Osteoblast (primary cell): ENCODE results near the gene LAMTOR4. TPM values are rescaled to one million over a fixed set of nuclear protein-coding genes. Genes with fewer than 3 reads are reported as not detected.
A peak's percentile ranks its signal among the peaks of the same experiment; 100 is the strongest.

ENCODE experiments used
- DNase-seq: peaks from one replicate; pipeline ENCODE4 v3.0.0; 2011; ENCODE audit warnings: low spot score, mixed read lengths; ENCODE audit not compliant: insufficient read length; ENCODE audit errors: missing footprints
- H2AFZ ChIP-seq: 2 replicates; pipeline ENCODE4 v1.6.0; 2011; ENCODE audit warnings: mild to moderate bottlenecking, low read length
- H3K27ac ChIP-seq: 2 replicates; pipeline ENCODE4 v1.5.1; 2011; ENCODE audit warnings: mild to moderate bottlenecking, low read depth, low read length, moderate library complexity
- H3K27me3 ChIP-seq: 2 replicates; pipeline ENCODE4 v1.6.0; 2012; ENCODE audit warnings: mild to moderate bottlenecking, control low read depth, inconsistent platforms, low read length, moderate library complexity; ENCODE audit not compliant: insufficient read depth
- H3K36me3 ChIP-seq: 2 replicates; pipeline ENCODE4 v1.5.1; 2011; ENCODE audit warnings: mild to moderate bottlenecking, low read length, control low read depth, moderate library complexity; ENCODE audit not compliant: insufficient read depth
- H3K4me1 ChIP-seq: 2 replicates; pipeline ENCODE4 v1.5.1; 2011; ENCODE audit warnings: mild to moderate bottlenecking, low read length, control low read depth, moderate library complexity; ENCODE audit not compliant: insufficient read depth
- H3K4me2 ChIP-seq: 2 replicates; pipeline ENCODE4 v1.6.0; 2011; ENCODE audit warnings: mild to moderate bottlenecking, low read length; ENCODE audit not compliant: insufficient read depth
- H3K4me3 ChIP-seq: fragments of 200-600 bp; sonication (generic); 3 replicates; pipeline ENCODE4 v1.5.1; 2012; ENCODE audit warnings: mild to moderate bottlenecking, low read length, inconsistent platforms; ENCODE audit not compliant: insufficient read depth
- H3K79me2 ChIP-seq: 2 replicates; pipeline ENCODE4 v1.6.0; 2012; ENCODE audit warnings: mild to moderate bottlenecking, low read length, control low read depth, inconsistent platforms; ENCODE audit not compliant: insufficient read depth
- H3K9me3 ChIP-seq: 2 replicates; pipeline ENCODE4 v1.5.1; 2011; ENCODE audit warnings: low read depth, low read length, control low read depth
- H4K20me1 ChIP-seq: 2 replicates; pipeline ENCODE4 v1.6.0; 2012; ENCODE audit warnings: mild to moderate bottlenecking, low read length, control low read depth; ENCODE audit not compliant: insufficient read depth
- total RNA-seq: library from RNA; depleted of rRNA; stranded (reverse); fragments of >200 nt; gene quantifications from 2 replicates; pipeline ENCODE4 v1.2.3, GENCODE V29; 2012
- TF ChIP-seq, protein P1 (sequence below): IDR thresholded peaks from 2 replicates; pipeline ENCODE4 v1.5.1; 2011; ENCODE audit warnings: mild to moderate bottlenecking, low read depth, low read length, moderate library complexity; ENCODE audit errors: extremely low read depth

LAMTOR4 gene
- total RNA-seq, 1 donor, result 63.7 TPM

DNA sequence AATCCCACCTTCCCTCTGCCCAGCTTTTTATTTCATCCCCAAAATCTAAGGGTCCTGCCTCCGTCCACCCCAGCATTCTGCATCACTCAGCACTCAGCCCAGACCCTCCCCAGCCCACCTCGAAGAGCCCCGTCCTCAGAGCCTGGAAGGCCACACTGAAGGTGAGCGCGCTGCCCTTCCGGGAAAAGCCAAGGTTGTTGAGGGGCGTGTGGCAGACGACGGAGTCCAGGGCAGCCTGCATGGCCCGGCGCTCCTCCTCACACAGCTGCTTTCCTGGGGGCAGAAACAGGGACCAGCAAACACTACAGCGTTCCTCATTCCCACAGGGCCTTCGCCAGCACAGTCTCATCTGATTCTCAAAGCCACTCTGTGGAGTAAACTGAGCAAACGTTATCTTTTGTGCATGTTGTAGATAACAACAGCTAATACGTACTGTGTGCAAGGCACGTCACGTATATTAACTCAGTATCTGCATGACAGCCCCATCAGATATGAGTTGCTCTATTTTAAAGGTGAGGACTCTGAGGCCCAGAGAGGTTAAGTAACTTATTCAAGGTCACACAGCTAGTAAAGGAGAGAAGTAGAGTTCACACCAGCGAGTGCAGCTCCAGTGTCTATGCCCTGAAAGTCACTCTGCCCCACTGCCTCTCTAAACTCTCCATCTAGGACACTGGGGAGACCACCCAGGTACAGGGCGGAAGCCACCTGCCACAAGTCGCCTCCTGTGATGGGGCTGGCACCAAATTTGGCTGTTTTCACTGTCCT lies 7.0 kb downstream of the LAMTOR4 start:
- H3K27me3 ChIP-seq, result no peaks in the 10 kb centered on the region
- H4K20me1 ChIP-seq, result peaks cover 28% of the 10 kb centered on the region
- peak; percentile 66 for DNase-seq
- H3K27ac ChIP-seq, result no peak overlapping the region
- H3K4me2 ChIP-seq, result no peak overlapping the region
- H3K79me2 ChIP-seq, result peaks cover 50% of the 10 kb centered on the region
- no peak overlapping the region for H3K4me3 ChIP-seq
- H3K4me1 ChIP-seq, result peaks cover 17% of the 10 kb centered on the region
- H3K9me3 ChIP-seq, result no peaks in the 10 kb centered on the region
- H3K36me3 ChIP-seq, result peaks cover 37% of the 10 kb centered on the region
- TF ChIP-seq, protein P1, sequence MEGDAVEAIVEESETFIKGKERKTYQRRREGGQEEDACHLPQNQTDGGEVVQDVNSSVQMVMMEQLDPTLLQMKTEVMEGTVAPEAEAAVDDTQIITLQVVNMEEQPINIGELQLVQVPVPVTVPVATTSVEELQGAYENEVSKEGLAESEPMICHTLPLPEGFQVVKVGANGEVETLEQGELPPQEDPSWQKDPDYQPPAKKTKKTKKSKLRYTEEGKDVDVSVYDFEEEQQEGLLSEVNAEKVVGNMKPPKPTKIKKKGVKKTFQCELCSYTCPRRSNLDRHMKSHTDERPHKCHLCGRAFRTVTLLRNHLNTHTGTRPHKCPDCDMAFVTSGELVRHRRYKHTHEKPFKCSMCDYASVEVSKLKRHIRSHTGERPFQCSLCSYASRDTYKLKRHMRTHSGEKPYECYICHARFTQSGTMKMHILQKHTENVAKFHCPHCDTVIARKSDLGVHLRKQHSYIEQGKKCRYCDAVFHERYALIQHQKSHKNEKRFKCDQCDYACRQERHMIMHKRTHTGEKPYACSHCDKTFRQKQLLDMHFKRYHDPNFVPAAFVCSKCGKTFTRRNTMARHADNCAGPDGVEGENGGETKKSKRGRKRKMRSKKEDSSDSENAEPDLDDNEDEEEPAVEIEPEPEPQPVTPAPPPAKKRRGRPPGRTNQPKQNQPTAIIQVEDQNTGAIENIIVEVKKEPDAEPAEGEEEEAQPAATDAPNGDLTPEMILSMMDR, result no peak
- H2AFZ ChIP-seq, result no peak overlapping the region

DNA sequence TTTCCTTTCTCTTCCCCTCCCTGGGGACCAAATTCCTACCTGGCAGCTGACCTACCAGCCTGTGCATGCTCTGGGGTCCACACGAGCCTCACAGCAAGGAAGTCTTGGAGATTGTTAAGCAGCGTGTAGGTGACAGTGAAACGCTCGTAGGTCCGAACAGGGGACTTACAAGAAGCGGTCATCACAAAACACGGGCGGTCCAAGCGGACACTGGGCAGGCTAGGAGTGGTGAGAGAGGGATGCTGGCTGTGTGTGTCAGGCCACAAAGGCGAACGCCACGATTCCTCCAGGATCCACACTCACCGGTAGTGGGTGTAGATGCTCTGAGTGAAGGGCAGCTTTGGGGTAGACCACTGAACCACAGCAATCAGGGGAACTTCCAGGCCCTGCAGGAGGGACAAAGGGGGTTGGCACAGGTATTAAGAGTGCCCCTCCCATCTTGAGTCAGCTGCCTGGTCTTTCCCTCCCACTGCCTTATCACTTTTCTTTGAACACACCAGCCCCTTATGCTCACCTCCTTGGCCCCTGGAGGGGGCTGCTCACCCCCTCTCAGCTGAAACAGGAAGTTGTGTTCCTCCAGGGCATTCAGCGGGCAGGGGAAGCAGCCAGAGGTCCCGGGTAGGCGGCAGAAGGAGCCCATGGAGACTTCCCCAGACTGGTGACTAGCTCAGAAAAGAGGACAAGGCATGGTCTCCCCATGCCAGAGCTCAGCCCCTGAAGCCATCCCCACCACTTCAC lies 7.8 kb downstream of the LAMTOR4 start:
- H3K79me2 ChIP-seq, result peaks cover 46% of the 10 kb centered on the region
- peak overlapping the region; percentile 77 for H3K4me2 ChIP-seq
- H2AFZ ChIP-seq, result no peak overlapping the region
- TF ChIP-seq, protein P1, result no peak
- H3K27me3 ChIP-seq, result no peaks in the 10 kb centered on the region
- H3K27ac ChIP-seq, result no peak overlapping the region
- H3K4me3 ChIP-seq, result no peak overlapping the region
- peak; percentile 65 for DNase-seq
- H3K36me3 ChIP-seq, result peaks cover 37% of the 10 kb centered on the region
- no peaks in the 10 kb centered on the region for H3K9me3 ChIP-seq
- H3K4me1 ChIP-seq, result peaks cover 17% of the 10 kb centered on the region
- H4K20me1 ChIP-seq, result peaks cover 28% of the 10 kb centered on the region

DNA sequence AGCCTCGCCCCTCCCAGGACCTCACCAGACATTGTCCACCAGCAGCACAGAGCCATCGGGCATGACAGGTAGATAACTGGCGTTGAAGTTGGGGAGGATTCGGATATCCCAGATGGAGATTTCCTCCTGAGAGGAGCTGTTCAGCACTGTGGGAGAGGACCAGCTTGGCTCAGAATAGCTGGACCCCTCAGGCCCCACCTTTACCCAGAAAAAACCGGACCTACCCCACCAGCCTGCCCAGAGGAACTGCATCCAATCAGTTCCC lies 8.3 kb downstream of the LAMTOR4 start:
- H3K4me1 ChIP-seq, result peaks cover 17% of the 10 kb centered on the region
- H3K79me2 ChIP-seq, result peaks cover 44% of the 10 kb centered on the region
- H3K4me2 ChIP-seq, result peak overlapping the region; percentile 77
- TF ChIP-seq, protein P1, result no peak
- no peaks in the 10 kb centered on the region for H3K27me3 ChIP-seq
- peaks cover 28% of the 10 kb centered on the region for H4K20me1 ChIP-seq
- no peak overlapping the region for H2AFZ ChIP-seq
- H3K9me3 ChIP-seq, result no peaks in the 10 kb centered on the region
- DNase-seq, result no peak
- H3K36me3 ChIP-seq, result peaks cover 37% of the 10 kb centered on the region
- peak overlapping the region; percentile 24 for H3K27ac ChIP-seq
- peak overlapping the region; percentile 92 for H3K4me3 ChIP-seq
